HK-2 (cell line): ENCODE data around the gene PLA2R1.

Source experiments
- DNase-seq: peaks from one replicate; pipeline ENCODE4 v3.0.0-alpha.2; 2018; ENCODE audit not compliant: unreplicated experiment

Gene PLA2R1

DNA sequence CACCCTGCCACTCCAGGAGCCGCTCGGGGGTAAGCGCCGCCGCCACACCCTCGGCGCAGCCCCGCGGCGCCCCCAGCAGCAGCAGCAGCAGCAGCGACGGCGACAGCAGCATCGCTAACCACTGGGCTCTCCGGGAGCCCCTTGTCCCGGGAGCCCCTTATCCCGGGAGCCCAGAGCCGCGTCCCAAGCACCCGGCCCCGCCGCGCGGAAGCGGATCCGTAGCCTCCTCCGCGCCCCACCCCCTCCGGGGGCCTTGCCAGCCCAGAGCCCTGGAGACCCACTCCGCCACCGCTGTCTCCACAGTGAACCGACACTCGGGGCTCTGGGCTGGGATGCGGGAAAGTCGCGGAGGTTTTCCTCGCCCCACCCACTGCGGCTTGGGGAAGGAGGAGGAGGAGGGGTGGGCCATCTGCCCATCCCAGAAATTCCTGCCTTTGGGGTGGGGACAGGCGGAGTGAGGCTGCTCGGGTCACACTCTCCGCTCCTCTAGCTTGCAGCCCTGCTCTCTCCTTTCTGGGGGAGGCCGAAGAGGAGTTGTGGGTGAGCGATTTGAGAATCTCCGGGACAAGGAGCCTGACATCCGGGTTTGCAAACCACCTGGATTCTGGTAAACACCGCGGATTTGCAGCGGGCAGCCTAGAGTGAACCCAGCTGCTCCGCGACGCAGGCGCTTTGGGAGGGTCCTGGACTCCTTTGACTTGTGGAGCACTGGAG is at the start of gene PLA2R1:
PLA2R1 (minus strand) TSS at position 324 of the 714 bp plus-strand sequence; CDS start at position 112, 212 bp downstream.
- DNase-seq, result peak; percentile 46

GRCh38 chr2:160110674-160111239 is 48.3 kb upstream of the PLA2R1 start:
- DNase-seq, result no peak

DNA sequence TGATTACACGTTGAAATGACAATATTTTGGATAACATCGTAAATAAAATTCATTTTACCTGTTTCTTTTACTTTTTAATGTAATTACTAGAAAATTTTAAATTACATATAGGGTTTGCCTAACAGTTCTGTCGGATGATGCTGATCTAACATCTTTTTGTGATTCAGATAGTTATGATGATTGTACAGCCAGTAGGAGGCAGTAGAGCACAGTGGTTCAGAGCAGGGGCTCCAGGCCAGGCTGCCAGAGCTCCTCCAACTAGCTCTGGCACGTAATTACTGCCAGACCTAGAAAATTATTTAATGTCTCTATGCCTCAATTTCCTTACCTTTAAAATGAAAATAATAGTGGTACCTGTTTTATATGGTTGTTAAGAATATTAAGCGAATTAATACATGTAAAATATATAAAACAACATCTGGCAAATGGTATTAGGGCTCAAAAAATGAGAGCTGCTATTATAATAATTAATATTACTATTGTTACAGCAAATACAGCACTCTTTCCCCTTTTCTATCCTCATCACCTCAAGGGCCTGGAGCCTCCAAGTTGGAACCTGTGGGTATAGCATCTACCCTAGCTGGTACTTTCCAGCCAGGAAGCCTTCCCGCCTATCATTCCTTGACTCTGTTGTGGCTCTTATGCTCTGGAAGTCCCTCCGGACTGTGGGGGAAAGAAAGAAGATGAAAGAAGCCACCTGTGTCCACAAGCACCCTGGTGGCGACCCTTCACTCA is 47.7 kb upstream of the PLA2R1 start:
- DNase-seq, result peak; percentile 47

DNA sequence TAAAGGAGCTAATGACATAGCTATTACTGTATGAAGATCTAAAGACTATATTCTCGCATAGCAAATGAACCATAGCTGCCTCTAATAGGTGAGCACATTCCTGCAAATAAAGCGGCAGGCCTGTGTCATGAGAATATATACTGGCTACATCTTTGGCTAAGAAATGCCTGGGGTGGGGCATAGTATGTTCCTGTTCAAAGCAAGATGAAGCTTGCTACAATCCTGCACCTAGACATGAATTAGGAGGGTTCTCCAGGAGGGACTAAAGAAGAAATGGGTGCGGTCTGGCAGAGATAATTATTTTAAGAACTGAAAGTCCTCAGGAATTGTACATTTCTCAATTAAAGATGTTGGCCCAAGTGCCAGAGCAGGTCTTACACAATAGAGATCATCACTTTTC is 46.8 kb upstream of the PLA2R1 start:
- no peak for DNase-seq

GRCh38 chr2:160108646-160109045 is 46.2 kb upstream of the PLA2R1 start:
- DNase-seq, result no peak

DNA sequence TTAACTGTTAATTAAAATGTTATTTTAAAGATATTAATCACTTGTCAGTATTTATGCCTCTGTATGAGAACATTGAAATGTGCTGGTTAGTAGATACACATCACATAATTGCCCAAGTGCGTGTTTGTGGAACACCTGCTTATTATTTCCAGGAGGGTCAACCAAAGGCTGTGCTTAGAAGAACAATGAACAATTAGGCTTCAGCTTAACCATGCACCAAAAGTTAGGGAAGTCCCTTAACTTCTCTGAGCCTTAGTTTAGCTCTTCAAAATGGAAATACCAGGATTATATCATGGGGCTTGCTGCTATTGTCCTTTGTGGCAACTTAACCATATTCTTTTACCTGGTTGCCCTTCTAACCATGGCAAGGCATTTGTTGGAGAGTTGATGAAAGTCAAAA is 43.0 kb upstream of the PLA2R1 start:
- DNase-seq, result no peak

DNA sequence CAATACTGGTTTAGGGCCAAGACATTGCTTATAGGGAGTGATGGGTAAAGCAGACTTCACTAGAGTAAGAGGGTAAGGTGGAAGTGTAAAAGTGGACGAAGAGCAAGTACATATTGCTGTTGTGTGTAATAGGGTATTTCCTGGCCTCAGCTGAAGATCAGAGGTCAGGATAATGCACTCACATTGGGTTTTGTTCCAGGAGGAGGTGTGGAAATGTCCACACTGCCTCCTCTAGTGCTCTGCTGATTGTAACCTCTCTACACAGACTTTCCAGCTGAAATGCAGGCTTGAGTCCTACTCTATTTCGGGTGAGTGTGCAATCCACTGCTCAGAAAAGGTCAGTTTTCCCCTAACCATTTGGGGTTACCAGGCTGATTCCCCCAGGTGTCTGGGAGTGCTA is 41.7 kb upstream of the PLA2R1 start:
- DNase-seq, result no peak

- no peak for DNase-seq
These were observed 34.9 kb upstream of the PLA2R1 start for GRCh38 chr2:160097326-160097725.

DNA sequence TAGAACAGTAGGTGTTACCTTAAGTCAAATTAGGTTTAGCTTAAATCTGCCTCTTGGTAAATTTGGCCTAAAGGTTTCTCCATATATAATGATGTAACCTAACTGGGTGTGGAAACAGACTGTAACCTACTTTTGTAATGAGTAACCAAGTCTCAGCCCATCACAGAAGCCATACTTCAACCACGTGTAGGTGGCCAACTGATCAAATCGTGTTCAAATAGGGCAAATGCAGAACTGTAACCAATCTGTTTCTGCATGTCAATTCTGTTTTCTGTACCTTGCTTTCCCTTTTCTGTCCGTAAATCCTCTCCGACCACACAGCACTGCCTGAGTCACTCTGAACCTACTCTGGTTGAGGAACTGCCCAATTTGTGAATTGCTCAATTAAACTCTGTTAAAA is 34.0 kb upstream of the PLA2R1 start:
- DNase-seq, result no peak

GRCh38 chr2:160092445-160092844 is 30.0 kb upstream of the PLA2R1 start:
- DNase-seq, result no peak

DNA sequence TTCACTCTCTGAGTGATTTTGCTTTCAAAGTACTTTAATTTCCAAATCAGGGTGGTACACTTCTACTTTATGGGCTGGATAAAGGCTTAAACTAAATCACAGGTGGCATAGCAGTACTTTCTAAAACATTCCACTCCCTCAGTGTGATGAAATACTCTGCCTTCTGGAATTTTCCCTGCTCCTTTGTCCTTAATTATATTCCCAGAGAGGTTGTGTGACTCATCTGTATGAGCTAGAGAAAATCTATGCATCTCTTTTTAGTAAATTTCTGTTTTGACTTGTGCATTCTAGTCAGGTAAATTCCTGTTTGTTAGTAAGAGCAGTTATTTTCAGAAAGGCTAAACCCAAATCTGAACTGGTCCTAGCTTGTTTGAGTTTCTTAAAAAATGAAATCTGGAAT is 29.0 kb upstream of the PLA2R1 start:
- no peak for DNase-seq

DNA sequence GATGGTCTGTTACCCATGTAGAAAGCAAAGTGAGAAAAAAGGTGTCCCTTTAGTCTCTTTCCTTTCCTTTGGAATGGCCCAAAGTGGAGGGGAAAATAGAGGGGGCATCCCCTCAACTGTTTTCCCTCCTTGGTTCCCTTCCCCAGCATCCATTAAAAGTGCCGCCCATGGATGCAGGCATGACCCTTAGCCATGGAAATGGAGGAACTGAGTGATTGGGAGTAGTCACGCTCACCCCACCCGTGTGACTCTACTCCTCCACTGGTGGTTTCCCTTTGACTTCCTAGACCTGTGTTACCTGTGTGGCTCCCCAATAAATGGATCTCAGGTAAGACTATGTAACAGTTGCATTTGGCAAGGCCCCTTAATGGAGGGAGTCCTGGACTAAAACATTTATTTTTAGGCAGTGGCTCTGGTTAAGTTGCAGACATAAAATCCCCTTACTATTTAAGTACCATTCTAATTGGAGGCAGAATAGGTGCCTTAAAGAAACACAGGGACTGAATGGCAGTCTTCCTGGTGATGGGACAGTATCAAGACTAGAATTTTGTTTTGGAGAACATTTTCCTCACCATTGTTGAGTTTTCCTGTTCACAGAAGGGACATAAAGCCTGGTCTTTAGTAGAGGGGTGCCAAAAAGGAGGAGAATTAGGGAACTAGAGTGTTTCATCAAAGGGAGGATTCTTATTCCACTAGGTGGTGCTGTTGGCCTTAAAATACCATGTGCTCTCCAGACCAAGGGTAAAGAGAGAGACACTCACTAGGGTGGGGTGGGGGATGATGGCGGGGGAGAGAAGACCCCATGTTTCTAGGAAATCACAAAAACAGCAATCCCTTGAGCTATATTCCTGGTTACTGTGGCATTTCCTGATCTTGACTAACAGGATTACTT is 25.7 kb upstream of the PLA2R1 start:
- DNase-seq, result no peak

DNA sequence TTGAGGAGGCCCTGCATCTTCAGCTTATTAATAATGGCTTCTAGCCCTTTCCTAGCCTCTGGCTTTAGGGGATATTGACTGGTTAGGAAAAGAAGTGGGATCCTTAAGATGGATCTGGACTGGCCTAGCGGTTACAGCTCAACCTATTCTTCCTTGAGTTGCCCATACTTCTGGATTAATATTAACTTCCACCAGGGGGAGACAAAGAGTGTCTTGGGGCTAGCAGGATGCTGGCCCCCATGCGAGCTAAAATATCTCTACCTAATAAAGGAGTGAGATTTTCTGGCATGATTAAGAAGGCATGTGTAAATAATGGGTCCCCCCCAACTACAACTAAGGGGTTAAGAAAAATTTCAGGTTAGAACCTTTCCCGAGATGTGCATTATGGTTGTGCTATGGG is 23.2 kb upstream of the PLA2R1 start:
- DNase-seq, result no peak

DNA sequence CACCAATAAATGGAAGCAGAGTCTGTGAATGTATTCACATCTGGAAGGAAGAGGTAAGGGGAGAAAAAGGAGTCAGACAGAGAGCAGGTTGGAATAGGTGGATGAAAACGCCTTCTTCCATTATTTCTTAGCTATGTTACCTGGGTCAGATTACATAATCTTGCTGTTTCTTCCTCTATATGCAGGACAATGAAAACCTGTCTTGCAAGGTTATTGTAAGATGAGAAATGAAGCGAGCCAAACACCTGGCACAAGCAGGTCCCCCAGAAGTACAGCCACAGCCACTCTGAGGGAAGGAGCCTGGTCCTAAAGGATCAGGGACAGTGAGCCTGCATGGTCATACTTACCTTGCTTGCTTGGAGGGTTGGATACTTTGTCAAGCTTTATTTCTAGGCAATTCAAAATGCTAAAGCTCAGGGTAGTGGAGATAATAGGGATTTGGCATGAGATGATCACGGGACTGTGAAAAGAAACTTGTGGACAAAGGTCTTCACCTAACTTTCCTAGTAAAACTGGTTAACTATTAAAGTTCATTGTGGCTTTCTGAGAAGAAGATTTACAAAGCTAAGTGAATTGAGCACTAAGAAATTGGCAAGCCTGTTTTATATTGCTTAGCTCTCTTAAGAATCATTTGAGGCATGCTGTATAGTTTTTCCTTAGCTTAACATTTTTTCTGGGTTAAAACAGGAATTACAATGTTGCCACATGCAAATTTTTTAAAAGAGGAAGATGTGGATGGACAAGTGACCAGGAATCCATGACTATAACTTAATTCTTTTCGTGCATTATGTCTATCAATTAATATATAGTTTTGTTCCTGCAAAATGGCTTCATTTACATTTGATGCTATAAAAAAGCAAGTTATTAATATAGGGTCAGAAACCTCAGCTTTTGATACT is 15.7 kb upstream of the PLA2R1 start:
- DNase-seq, result no peak

GRCh38 chr2:160076914-160077313 is 14.5 kb upstream of the PLA2R1 start:
- DNase-seq, result no peak

DNA sequence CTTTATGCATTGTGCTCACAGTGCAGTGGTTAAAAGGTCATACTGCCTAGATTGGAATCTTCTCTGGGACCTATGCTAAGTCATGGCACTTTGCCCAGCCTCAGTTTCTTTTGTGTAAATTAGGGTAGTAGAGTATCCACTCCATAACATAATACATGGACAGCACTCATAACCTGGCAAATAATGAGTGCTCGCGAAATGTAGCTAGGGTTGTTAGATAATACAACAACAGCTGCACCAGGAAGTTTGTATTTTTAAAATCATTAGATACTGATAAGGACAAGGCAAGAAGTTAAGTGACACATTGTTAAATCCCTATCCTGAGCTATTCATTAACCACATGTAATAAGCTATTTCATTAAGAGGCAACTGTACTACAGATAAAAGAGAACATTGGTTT is 13.8 kb upstream of the PLA2R1 start:
- no peak for DNase-seq

DNA sequence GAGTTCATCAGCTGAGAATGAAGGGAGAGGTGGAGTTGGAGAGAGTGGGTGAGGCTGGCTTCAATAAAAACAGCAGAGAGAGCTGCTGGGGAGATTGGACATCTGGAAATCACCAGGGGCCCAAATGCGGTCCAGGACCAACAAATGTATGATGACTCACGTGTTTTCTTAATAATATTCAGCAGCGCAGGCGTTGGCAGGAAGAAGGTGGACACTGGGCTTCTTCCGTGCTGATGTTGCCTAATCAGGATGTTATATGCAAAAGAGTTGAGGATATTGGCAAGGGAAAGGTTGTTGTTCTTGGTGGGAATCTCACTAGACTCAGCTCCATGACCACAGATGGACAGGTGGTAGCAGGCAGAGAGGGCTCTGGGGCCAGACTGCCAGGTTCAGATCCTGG is 12.8 kb upstream of the PLA2R1 start:
- no peak for DNase-seq

GRCh38 chr2:160073284-160073888 is 11.0 kb upstream of the PLA2R1 start:
- DNase-seq, result no peak

DNA sequence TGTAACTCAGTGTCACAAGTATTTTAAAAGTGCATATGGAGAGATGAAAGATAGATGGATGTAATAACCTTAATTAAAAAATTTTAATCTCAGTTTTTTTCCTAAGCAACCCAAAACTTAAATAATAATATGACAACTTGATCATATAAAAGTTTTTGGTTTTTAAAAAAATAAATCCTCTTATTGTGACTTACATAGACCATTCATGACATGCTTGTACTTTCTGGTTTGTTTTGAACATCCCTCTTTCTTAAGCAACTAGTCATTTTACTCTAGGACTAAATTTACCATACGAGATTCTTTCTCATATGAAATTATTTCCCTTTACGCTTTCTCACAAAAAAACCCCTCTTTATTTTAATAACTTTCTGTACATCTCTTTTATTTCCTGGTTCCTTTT is 6.5 kb upstream of the PLA2R1 start:
- DNase-seq, result no peak

- DNase-seq, result no peak
These were observed 2.5 kb upstream of the PLA2R1 start for GRCh38 chr2:160064916-160065315.
